Activated B cell treated with CpG ODN at 0.5 μM for 24 hours (primary cell): ENCODE results near the gene NUBPL. TPM values are rescaled to one million over a fixed set of nuclear protein-coding genes. Genes with fewer than 3 reads are reported as not detected.
"Not testable (repeated sequence)": the region's sequence is repeated elsewhere in the genome, so short reads cannot be mapped to it uniquely, and the experiment has no call there.

Source experiments
- ATAC-seq: fragments of 200-7000 bp; cut with Tn5 transposase; one replicate; pipeline ENCODE4 v1.10.0; 2021; ENCODE audit warnings: low read depth, mild to moderate bottlenecking, moderate library complexity
- CTCF ChIA-PET: fragments of 350-600 bp; sonication (Branson Sonifier 250); formaldehyde crosslinking; loops from one replicate; lab custom pipeline; 2021; ENCODE audit warnings: antibody characterized with exemption; lab: Charles Lee
- POLR2A ChIA-PET: fragments of 350-600 bp; sonication (Branson Sonifier 250); formaldehyde crosslinking; loops from one replicate; lab custom pipeline; 2021; ENCODE audit warnings: antibody characterized with exemption; lab: Charles Lee
- DNase-seq: peaks from one replicate; pipeline ENCODE4 v3.0.0; 2022
- H3K27ac Mint-ChIP-seq: one replicate; pipeline ENCODE4 v1.8.0; 2020; ENCODE audit warnings: mixed read lengths
- H3K27me3 Mint-ChIP-seq: one replicate; pipeline ENCODE4 v1.8.0; 2021; ENCODE audit warnings: mixed read lengths
- H3K36me3 Mint-ChIP-seq: one replicate; pipeline ENCODE4 v1.8.0; 2021; ENCODE audit warnings: low read depth, mixed read lengths
- H3K4me1 Mint-ChIP-seq: one replicate; pipeline ENCODE4 v1.8.0; 2021; ENCODE audit warnings: mixed read lengths
- H3K4me3 Mint-ChIP-seq: one replicate; pipeline ENCODE4 v1.8.0; 2020; ENCODE audit warnings: mild to moderate bottlenecking, mixed read lengths
- H3K9me3 Mint-ChIP-seq: one replicate; pipeline ENCODE4 v1.8.0; 2020; ENCODE audit warnings: mixed read lengths
- CTCF ChIP-seq: fragments of 200-600 bp; IDR thresholded peaks from one replicate; pipeline ENCODE4 v1.8.0; 2022; ENCODE audit warnings: antibody characterized with exemption, mild to moderate bottlenecking
- intact Hi-C: fragments of 100-400 bp; cut with micrococcal nuclease; formaldehyde crosslinking; loops from one replicate; pipeline ENCODE4 v1.15.1; 2024
- total RNA-seq: library from RNA; stranded (reverse); gene quantifications from 2 replicates; pipeline ENCODE4 v1.2.3, GENCODE V29; 2022

NUBPL gene
- total RNA-seq, 1 donor from 2014 or later: 11.7 TPM

GRCh38 chr14:31596342-31597095 lies 35.3 kb downstream of the NUBPL start:
- intact Hi-C loops: no loop called here
- no peak for ATAC-seq
- no peak for DNase-seq
- Mint-ChIP-seq H3K4me1 (peaks cover 19% of the 10 kb centered on the region), H3K27me3 (no peaks in the 10 kb centered on the region), H3K4me3 (no peak overlapping the region), H3K27ac (no peak overlapping the region), H3K36me3 (peaks cover 25% of the 10 kb centered on the region), H3K9me3 (peaks cover 6% of the 10 kb centered on the region)
- TF ChIP-seq CTCF: no peak
- CTCF ChIA-PET: no interaction called here
- POLR2A ChIA-PET: no interaction called here

DNA sequence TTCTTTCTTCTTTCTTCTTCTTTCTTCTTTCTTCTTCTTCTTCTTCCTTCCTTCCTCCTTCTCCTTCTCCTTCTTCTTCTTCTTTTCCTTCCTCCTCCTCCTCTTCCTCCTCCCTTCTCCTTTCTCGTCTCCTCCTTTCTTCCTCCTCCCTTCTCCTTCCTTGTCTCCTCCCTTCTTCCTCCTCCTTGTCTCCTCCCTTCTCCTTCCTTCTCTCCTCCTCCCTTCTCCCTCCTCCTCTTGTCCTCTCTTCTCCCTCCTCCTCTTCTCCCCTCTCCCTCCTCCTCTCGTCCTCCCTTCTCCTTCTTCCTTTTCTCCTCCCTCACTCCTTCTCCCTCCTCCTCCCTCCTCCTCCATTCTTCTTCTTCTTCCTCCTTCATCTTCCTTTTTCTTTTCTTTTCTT lies 44.5 kb downstream of the NUBPL start:
- peaks cover 22% of the 10 kb centered on the region for H3K36me3 Mint-ChIP-seq
- H3K27me3 Mint-ChIP-seq: no peaks in the 10 kb centered on the region
- intact Hi-C loops: no loop called here
- TF ChIP-seq CTCF: no peak
- H3K4me1 Mint-ChIP-seq: no peaks in the 10 kb centered on the region
- DNase-seq (no peak), ATAC-seq (no peak)
- CTCF ChIA-PET: no interaction called here
- H3K27ac Mint-ChIP-seq: no peak overlapping the region
- POLR2A ChIA-PET: no interaction called here
- peaks cover 22% of the 10 kb centered on the region for H3K9me3 Mint-ChIP-seq
- H3K4me3 Mint-ChIP-seq: no peak overlapping the region

DNA sequence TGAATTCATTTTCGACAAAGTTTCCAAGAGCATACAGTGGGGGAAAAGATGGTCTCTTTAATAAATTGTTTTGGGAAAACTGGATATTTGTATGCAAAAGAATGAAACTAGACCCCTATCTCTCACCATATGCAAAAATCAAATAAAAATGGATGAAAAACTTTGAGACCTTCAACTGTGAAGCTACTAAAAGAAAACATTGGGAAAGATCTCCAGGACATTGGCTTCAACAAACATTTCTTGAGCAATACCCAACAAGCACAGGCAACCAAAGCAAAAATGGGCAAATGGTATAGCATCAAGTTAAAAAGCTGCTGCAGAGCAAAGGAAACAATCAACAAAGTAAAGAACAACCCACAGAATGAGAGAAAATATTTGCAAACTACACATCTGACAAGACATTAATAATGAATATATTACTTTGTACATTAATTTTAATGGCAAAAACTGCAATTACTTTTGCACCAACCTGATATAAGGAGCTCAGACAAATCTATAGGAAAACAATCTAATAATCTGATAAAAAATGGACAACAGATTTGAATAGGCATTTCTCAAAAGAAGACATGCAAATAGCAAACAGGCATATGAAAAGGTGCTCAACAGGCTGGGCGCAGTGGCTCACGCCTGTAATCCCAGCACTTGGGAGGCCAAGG lies 50.7 kb downstream of the NUBPL start:
- H3K4me1 Mint-ChIP-seq: no peaks in the 10 kb centered on the region
- ATAC-seq: no peak
- no peaks in the 10 kb centered on the region for H3K27me3 Mint-ChIP-seq
- H3K9me3 Mint-ChIP-seq: peaks cover 29% of the 10 kb centered on the region
- H3K27ac Mint-ChIP-seq: no peak overlapping the region
- ChIA-PET CTCF (no interaction called here), POLR2A (no interaction called here)
- no peak for DNase-seq
- H3K4me3 Mint-ChIP-seq: no peak overlapping the region
- intact Hi-C loops: no loop called here
- TF ChIP-seq CTCF: no peak
- H3K36me3 Mint-ChIP-seq: peaks cover 10% of the 10 kb centered on the region

- TF ChIP-seq CTCF: no peak
- ATAC-seq (no peak), DNase-seq (no peak)
- CTCF ChIA-PET: no interaction called here
- Mint-ChIP-seq H3K4me1 (no peaks in the 10 kb centered on the region), H3K9me3 (peaks cover 29% of the 10 kb centered on the region), H3K36me3 (peaks cover 10% of the 10 kb centered on the region), H3K27me3 (no peaks in the 10 kb centered on the region), H3K4me3 (no peak overlapping the region), H3K27ac (no peak overlapping the region)
- POLR2A ChIA-PET: no interaction called here
- intact Hi-C loops: no loop called here
These were observed 52.0 kb downstream of the NUBPL start for GRCh38 chr14:31613188-31613587.

GRCh38 chr14:31618884-31619283 lies 57.7 kb downstream of the NUBPL start:
- H3K4me3 Mint-ChIP-seq, POLR2A ChIA-PET, DNase-seq, ATAC-seq, H3K27ac Mint-ChIP-seq, H3K4me1 Mint-ChIP-seq, H3K27me3 Mint-ChIP-seq, CTCF ChIA-PET, intact Hi-C loops: not testable (repeated sequence)
- H3K9me3 Mint-ChIP-seq: peaks cover 38% of the 10 kb centered on the region
- peaks cover 54% of the 10 kb centered on the region for H3K36me3 Mint-ChIP-seq
